ENCODE data around the gene SH3GL2. TPM values are rescaled to one million over a fixed set of nuclear protein-coding genes. Genes with fewer than 3 reads are reported as not detected.

SH3GL2 gene
- total and polyA plus RNA-seq, 8 donors: 0.47 to 17.3 (median 1.7) TPM

- FAIRE-seq (no peak), DNase-seq (no peak), ATAC-seq (no peak)
- H3K27ac ChIP-seq: no peak overlapping the region
- intact Hi-C loops (cut with DNase I): no loop called here
- no peak for TF ChIP-seq CTCF (IDR thresholded peaks at IDR 0.05)
- no peaks in the 10 kb centered on the region for H3K27me3 ChIP-seq
- H3K36me3 ChIP-seq: no peaks in the 10 kb centered on the region
- no peak overlapping the region for H3K4me3 ChIP-seq
- no peaks in the 10 kb centered on the region for H3K9me3 ChIP-seq
- no peaks in the 10 kb centered on the region for H3K4me1 ChIP-seq
- 79 to 86% methylated on average over 6 of the region's 6 CpGs for WGBS, 2 donors
Measured at GRCh38 chr9:17782430-17783149, 203.7 kb downstream of the SH3GL2 start.

DNA sequence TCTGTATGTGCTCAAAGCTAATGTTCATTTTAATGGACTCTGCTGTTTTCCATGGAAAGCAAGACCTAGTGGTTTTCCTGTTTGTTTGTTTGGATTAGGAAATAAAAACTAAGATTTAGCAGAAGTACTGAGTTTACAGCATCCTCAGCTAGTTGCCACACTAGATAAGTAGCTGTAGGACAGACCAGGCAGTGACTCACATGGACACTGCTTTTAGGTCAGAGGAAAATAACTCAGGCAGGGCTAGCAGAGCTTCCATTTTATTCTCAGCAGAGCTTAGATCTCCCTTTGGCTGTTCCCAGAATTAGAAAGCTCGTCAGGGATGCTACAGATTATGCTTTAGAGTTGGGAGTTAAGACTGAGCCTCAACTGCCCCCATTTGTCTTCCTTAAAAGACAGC, 204.4 kb downstream of the SH3GL2 start:
- peak in 1 of 4 donors; percentile 44 for ATAC-seq
- TF ChIP-seq CTCF (IDR thresholded peaks at IDR 0.05): no peak
- Histone ChIP-seq H3K9me3 (no peaks in the 10 kb centered on the region), H3K27ac (no peak overlapping the region), H3K4me1 (no peaks in the 10 kb centered on the region), H3K36me3 (no peaks in the 10 kb centered on the region), H3K4me3 (no peak overlapping the region), H3K27me3 (no peaks in the 10 kb centered on the region)
- intact Hi-C loops (cut with DNase I): no loop called here
- 35 to 45% methylated on average over 1 of the region's 1 CpG for WGBS, 2 donors
- no peak for DNase-seq
- FAIRE-seq: no peak

GRCh38 chr9:17789316-17789715, 210.4 kb downstream of the SH3GL2 start:
- no peak overlapping the region for H3K4me3 ChIP-seq
- no peak for FAIRE-seq
- no peak for TF ChIP-seq CTCF (IDR thresholded peaks at IDR 0.05)
- no peak for DNase-seq
- H3K4me1 ChIP-seq: no peaks in the 10 kb centered on the region
- no peaks in the 10 kb centered on the region for H3K9me3 ChIP-seq
- H3K36me3 ChIP-seq: no peaks in the 10 kb centered on the region
- no peaks in the 10 kb centered on the region for H3K27me3 ChIP-seq
- intact Hi-C loops (cut with DNase I): no loop called here
- no peak overlapping the region for H3K27ac ChIP-seq
- WGBS, 2 donors: 80 to 84% methylated on average over 6 of the region's 6 CpGs
- ATAC-seq: no peak

DNA sequence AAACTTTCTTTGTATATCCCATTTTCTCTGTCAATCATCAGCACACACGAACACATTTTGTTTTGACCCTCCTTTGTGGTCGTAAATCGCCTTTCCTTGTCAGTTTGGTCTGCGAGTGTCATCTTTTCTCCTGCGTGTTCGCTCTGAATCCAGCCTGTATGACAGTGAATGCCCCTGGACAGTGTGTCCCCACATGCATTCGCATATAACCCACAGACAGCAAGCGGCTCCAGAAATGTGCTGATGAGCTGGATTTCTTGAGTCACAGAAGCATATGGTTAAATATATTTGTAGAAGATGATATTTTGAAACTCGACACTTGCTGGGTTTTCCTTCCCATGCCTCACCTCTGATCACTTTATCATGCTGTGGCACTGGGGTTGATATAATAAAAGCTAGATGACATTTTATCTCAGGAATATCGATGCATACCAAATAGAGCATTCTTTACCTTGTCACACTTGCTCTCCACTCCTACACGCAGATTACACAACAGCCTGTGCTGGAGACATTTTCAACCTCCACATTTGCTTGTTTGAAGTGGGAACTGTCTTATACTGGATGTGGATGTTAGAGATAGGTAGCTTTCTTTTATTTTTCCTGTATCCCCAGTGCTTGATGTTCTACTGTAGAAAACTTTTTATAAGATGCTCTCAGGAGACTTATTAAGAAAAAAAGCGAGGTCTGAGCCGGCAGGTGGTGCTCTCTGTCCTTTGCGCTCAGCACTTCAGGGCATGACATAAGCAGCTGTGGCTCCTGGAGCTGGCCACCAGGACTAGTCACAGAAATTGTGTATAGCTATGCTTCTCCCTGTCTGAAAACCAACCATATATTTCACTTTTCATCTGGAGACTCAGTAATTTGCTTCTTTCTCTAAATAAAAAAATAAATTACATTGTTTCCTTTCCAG, 215.1 kb downstream of the SH3GL2 start:
- DNase-seq (peak in 1 of 6 donors; percentile 12), FAIRE-seq (no peak), ATAC-seq (peak in 3 of 4 donors; percentile 54 to 58 (median 56))
- no peak overlapping the region for H3K27ac ChIP-seq
- no peaks in the 10 kb centered on the region for H3K27me3 ChIP-seq
- no peaks in the 10 kb centered on the region for H3K9me3 ChIP-seq
- 52 to 69% methylated on average over 14 of the region's 14 CpGs for WGBS, 2 donors
- TF ChIP-seq CTCF (IDR thresholded peaks at IDR 0.05): no peak
- no peaks in the 10 kb centered on the region for H3K36me3 ChIP-seq
- H3K4me3 ChIP-seq: no peak overlapping the region
- intact Hi-C loops (cut with DNase I): no loop called here
- no peaks in the 10 kb centered on the region for H3K4me1 ChIP-seq
